ENCODE results near the gene RLN2. TPM values are rescaled to one million over a fixed set of nuclear protein-coding genes. Genes with fewer than 3 reads are reported as not detected.
A peak's percentile ranks its signal among the peaks of the same experiment; 100 is the strongest.
"Not testable (repeated sequence)": the region's sequence is repeated elsewhere in the genome, so short reads cannot be mapped to it uniquely, and the experiment has no call there.

RLN2 gene
- total RNA-seq, 1 donor from 2014 or later, result not detected

DNA sequence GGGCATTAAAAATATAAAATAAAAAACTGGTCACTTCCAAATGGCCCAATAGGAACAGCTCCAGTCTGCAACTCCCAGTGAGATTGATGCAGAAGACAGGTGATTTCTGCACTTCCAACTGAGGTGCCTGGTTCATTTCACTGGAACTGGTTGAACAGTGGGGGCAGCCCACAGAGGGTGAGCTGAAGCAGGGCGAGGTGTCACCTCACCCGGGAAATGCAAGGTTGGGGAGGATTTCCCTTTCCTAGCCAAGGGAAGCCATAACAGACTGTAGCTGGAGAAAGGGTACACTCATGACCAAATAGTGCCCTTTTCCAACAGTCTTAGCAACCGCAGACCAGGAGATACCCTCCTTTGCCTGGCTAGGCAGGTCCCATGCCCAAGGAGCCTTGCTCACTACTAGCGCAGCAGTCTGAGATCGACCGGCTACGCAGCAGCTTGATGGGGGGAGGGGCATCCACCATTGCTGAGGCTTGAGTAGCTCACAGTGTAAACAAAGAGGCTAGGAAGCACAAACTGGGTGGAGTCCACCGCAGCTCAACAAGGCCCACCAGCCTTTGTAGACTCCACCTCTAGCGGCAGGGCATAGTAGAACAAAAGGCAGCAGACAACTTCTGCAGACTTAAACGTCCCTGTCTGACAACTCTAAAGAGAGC is 22.5 kb upstream of the RLN2 start:
- H3K27me3 Mint-ChIP-seq (ENCODE audit: unreplicated experiment), result peaks cover 54% of the 10 kb centered on the region
- no peak overlapping the region for H3K4me3 Mint-ChIP-seq (ENCODE audit: unreplicated experiment)
- no peak overlapping the region for H3K27ac Mint-ChIP-seq (ENCODE audit: unreplicated experiment)
- TF ChIP-seq, protein P1, sequence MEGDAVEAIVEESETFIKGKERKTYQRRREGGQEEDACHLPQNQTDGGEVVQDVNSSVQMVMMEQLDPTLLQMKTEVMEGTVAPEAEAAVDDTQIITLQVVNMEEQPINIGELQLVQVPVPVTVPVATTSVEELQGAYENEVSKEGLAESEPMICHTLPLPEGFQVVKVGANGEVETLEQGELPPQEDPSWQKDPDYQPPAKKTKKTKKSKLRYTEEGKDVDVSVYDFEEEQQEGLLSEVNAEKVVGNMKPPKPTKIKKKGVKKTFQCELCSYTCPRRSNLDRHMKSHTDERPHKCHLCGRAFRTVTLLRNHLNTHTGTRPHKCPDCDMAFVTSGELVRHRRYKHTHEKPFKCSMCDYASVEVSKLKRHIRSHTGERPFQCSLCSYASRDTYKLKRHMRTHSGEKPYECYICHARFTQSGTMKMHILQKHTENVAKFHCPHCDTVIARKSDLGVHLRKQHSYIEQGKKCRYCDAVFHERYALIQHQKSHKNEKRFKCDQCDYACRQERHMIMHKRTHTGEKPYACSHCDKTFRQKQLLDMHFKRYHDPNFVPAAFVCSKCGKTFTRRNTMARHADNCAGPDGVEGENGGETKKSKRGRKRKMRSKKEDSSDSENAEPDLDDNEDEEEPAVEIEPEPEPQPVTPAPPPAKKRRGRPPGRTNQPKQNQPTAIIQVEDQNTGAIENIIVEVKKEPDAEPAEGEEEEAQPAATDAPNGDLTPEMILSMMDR (IDR thresholded peaks at IDR 0.05), result no peak
- no peaks in the 10 kb centered on the region for H3K4me1 Mint-ChIP-seq (ENCODE audit: unreplicated experiment)
- H3K9me3 Mint-ChIP-seq (ENCODE audit: unreplicated experiment), result no peaks in the 10 kb centered on the region
- DNase-seq (ENCODE audit: extremely low spot score, unreplicated experiment), result no peak
- no peaks in the 10 kb centered on the region for H3K36me3 Mint-ChIP-seq (ENCODE audit: unreplicated experiment)

DNA sequence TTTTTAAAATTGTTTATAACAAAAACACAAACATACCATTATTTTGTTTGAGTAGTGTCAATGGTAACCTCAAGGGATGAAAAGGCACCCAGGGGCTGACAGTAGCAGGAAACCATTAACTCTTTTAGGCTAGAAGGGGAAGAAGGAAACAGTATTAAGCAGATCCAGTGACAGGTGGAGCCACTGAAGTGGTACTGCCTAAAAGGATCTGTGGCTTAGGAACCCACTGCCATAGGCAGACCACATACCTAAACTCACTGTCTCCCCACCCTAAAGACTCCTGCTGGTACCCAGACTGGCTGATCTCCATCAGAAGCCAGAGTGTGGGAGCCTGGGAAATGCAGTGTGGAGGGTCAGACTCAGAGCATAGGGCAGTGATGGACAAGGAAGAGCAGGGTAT is 21.7 kb upstream of the RLN2 start:
- no peak for DNase-seq (ENCODE audit: extremely low spot score, unreplicated experiment)
- H3K9me3 Mint-ChIP-seq (ENCODE audit: unreplicated experiment), result no peaks in the 10 kb centered on the region
- no peak overlapping the region for H3K4me3 Mint-ChIP-seq (ENCODE audit: unreplicated experiment)
- no peak overlapping the region for H3K27ac Mint-ChIP-seq (ENCODE audit: unreplicated experiment)
- H3K36me3 Mint-ChIP-seq (ENCODE audit: unreplicated experiment), result no peaks in the 10 kb centered on the region
- TF ChIP-seq, protein P1 (IDR thresholded peaks at IDR 0.05), result no peak
- peaks cover 61% of the 10 kb centered on the region for H3K27me3 Mint-ChIP-seq (ENCODE audit: unreplicated experiment)
- H3K4me1 Mint-ChIP-seq (ENCODE audit: unreplicated experiment), result no peaks in the 10 kb centered on the region

GRCh38 chr9:5321601-5322000 is 17.1 kb upstream of the RLN2 start:
- H3K4me3 Mint-ChIP-seq (ENCODE audit: unreplicated experiment); DNase-seq (ENCODE audit: extremely low spot score, unreplicated experiment); H3K27ac Mint-ChIP-seq (ENCODE audit: unreplicated experiment); H3K9me3 Mint-ChIP-seq (ENCODE audit: unreplicated experiment); H3K36me3 Mint-ChIP-seq (ENCODE audit: unreplicated experiment); H3K4me1 Mint-ChIP-seq (ENCODE audit: unreplicated experiment): not testable (repeated sequence)
- peaks cover 60% of the 10 kb centered on the region for H3K27me3 Mint-ChIP-seq (ENCODE audit: unreplicated experiment)

GRCh38 chr9:5321058-5321457 is 16.5 kb upstream of the RLN2 start:
- H3K27ac Mint-ChIP-seq (ENCODE audit: unreplicated experiment), result no peak overlapping the region
- H3K27me3 Mint-ChIP-seq (ENCODE audit: unreplicated experiment), result peaks cover 54% of the 10 kb centered on the region
- H3K9me3 Mint-ChIP-seq (ENCODE audit: unreplicated experiment), result no peaks in the 10 kb centered on the region
- TF ChIP-seq, protein P1 (IDR thresholded peaks at IDR 0.05), result peak; percentile 25
- H3K4me1 Mint-ChIP-seq (ENCODE audit: unreplicated experiment), result no peaks in the 10 kb centered on the region
- H3K36me3 Mint-ChIP-seq (ENCODE audit: unreplicated experiment), result no peaks in the 10 kb centered on the region
- no peak for DNase-seq (ENCODE audit: extremely low spot score, unreplicated experiment)
- H3K4me3 Mint-ChIP-seq (ENCODE audit: unreplicated experiment), result no peak overlapping the region

- H3K4me3 Mint-ChIP-seq (ENCODE audit: unreplicated experiment), result not testable (repeated sequence)
Measured at GRCh38 chr9:5316406-5316805, 11.9 kb upstream of the RLN2 start.

DNA sequence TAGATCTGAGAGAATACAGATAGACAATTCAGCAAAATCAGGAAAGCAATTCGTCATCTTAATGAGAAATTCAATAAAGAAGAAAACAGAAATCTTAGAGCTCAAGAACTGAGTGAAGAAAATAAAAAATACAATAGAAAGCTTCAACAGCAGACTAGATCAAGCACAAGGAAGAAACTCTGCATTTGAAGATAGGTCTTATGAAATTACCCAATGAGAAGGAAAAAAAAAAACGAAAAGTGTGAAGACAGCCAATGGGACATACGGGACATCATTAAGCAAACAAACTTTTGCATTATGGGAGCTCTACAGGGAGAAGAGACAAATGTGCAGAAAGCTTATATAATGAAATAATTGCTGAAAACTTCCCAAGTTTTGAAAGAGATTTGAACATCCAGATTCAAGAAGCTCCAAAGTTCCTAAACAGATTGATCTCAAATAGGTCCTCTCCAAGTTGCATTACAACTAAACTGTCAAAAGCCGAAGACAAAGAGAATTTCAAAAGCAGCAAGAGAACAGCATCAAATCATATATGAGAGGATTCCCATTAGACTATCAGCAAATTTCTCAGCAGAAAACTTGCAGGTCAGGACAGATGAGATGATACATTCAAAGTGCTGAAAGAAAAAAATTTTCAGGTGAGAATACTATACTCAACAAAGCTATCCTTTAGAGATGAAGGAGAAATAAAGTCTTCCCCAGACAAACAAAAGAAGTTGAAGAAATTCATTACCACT is 10.8 kb upstream of the RLN2 start:
- Mint-ChIP-seq H3K27me3 (ENCODE audit: unreplicated experiment) (peaks cover 47% of the 10 kb centered on the region), H3K9me3 (ENCODE audit: unreplicated experiment) (peaks cover 13% of the 10 kb centered on the region), H3K4me3 (ENCODE audit: unreplicated experiment) (no peak overlapping the region), H3K27ac (ENCODE audit: unreplicated experiment) (no peak overlapping the region), H3K36me3 (ENCODE audit: unreplicated experiment) (peaks cover 3% of the 10 kb centered on the region), H3K4me1 (ENCODE audit: unreplicated experiment) (no peaks in the 10 kb centered on the region)
- TF ChIP-seq, protein P1 (IDR thresholded peaks at IDR 0.05), result no peak
- DNase-seq (ENCODE audit: extremely low spot score, unreplicated experiment), result no peak

More at GRCh38 chr9:5316406-5316805, 11.9 kb upstream of the RLN2 start:
- DNase-seq (ENCODE audit: extremely low spot score, unreplicated experiment); H3K4me1 Mint-ChIP-seq (ENCODE audit: unreplicated experiment); H3K27ac Mint-ChIP-seq (ENCODE audit: unreplicated experiment); H3K36me3 Mint-ChIP-seq (ENCODE audit: unreplicated experiment): not testable (repeated sequence)
- H3K9me3 Mint-ChIP-seq (ENCODE audit: unreplicated experiment), result peaks cover 13% of the 10 kb centered on the region
- H3K27me3 Mint-ChIP-seq (ENCODE audit: unreplicated experiment), result peaks cover 41% of the 10 kb centered on the region

Data from osteocyte (in vitro differentiated cells).